SW480 (cell line): ENCODE data around the gene NAB1.

Source experiments
- DNase-seq: peaks from one replicate; pipeline ENCODE4 v3.0.0-alpha.2; 2016; ENCODE audit warnings: low spot score

Gene NAB1

GRCh38 chr2:190713471-190713870 lies 64.6 kb downstream of the NAB1 start:
- no peak for DNase-seq

- no peak for DNase-seq
Observed at GRCh38 chr2:190714958-190715357, 66.1 kb downstream of the NAB1 start.

DNA sequence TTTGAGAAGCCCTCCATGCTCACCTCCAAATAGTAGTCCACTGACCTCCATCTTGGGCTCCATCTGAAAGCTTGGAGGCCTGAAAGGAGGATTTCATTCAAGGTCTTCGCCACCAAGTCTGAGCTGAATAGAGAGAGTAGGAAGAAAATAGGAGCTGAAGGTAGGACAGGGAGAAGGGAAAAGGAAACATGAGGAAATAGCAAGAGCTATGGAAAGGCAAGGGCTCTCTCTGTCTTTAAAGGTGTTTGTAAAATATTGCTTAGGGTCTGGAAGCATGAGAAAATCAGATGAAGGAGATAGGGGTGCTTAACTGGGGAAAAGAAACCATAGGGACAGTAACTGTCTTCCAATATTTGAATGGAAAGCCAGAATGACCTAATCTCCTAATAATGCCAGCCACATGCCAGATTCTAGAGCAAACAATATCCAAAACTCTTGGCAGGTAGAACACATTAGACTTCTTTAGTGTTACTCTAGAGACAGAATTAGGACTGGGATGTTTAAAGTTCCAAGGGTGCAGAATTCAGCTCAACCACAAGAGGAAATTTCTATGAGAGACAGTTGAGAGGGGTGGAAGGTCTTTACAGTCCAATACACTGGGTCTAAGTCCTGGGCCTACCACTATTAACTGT lies 67.4 kb downstream of the NAB1 start:
- DNase-seq: no peak

DNA sequence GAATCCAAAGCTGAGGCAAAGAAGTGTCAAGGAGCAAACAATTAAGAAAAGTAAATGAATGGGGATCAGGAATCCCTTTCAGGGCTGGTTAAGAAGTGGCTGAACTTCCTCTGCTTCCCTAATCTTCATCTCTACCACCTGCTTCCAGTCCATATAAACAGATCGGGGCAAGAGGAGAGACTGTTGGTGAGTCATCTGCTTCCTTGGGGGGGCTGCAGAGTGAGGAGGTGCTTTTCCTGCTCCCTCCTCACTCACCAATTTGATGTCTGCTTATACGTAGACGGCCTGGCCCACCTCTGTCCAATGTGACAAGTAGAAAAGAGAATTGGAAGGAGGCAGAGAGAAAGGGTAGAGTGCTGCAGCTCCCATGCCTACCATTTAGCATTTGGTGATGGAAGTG lies 68.4 kb downstream of the NAB1 start:
- no peak for DNase-seq

- no peak for DNase-seq
Observed at GRCh38 chr2:190717764-190718651, 69.1 kb downstream of the NAB1 start.

DNA sequence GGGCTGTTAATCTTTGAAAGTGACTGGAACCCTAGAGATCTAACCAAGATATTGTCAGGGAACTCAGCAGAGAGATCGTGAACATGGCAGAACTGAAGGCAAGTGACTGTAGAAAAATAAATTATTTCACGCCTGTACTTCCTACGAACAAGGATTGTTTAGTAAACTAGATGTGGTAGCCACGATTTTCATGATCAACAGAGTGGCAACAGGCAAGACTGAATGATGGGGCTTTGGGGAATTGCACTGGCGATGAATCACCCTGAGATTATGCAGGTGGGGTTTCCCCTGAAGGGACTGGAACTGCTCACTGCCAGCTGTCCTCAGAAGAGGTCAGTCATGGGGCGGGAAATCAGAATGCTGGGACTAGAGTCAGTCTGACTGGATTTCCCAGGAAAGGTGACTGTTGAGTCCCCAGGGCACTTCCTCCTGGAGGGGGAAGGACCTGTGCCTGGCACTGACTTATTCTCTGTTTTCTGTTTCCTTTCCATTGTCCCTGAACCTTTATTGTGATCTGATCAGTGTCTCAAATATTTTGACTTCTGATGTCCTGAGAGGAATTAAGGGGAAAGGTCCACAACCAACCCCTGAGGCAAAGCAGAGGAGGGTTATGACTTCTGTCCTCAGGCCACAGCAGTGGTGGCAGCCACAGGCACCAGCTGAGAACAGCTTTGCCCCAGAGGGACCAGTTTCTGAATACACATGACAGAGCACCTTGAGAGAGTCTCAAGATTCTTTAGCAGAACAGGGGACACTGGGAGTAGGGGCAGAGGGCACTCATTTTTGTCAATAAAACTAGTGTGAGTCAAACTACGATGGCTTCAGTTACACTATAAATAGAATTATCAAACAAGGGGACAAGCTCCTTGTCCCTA lies 70.0 kb downstream of the NAB1 start:
- DNase-seq: peak; percentile 81

DNA sequence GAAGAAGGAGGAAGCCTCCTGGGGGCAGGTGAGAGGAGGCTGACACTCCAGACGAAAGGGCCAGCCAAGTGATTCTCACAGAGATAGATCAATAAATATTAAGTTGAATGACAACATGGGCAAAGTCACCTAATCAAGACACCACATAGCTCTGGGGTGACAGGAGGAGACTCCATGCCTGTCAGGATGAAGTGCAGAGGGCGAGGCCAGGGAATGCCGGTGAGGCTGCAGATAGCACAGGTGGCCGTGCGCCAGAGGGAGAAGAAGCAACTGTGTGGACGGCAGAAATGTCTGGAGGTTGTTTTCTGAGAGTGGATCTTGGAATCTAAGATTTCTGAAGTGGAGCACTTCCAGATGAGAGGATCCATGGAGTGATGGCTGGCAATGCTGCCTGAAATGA lies 71.4 kb downstream of the NAB1 start:
- DNase-seq: no peak

DNA sequence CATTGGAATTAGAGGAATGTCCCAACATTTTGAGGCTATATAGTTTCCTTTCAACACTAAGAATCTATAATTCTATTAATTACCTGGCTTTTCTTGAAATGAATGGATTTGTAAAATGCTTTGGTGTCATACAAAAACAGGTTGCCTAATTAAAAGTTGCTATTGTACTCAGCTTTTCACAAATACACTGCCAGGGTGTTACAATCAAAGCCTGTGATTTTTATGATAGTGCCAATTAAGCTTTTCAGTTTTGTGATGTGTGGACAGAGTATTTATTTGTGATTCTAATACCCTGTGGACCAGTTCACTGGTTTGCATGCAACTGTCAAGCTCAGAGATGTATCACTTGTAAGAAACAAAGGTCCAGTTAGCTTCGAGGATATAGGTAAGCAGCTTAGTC lies 71.8 kb downstream of the NAB1 start:
- no peak for DNase-seq

- no peak for DNase-seq
Observed at GRCh38 chr2:190722061-190722759, 73.3 kb downstream of the NAB1 start.

DNA sequence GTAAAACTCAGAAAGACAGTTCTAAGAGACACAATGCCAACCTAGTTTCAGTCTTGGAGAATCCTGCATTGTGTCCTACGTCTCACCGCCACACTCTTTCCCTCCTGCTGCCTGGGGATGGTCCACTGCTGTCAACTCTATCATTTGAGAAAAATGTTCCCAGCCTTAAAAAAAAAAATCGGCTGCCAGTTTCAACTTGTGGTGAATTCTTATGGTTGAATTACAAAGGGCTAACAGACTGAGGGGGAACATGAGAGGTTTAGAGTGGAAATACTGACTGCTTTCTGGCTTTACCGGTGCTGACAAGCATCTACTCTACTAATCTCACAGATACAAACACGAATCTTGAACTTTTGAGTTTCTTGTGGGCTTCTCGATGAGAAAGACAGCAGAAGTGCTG lies 74.0 kb downstream of the NAB1 start:
- no peak for DNase-seq

DNA sequence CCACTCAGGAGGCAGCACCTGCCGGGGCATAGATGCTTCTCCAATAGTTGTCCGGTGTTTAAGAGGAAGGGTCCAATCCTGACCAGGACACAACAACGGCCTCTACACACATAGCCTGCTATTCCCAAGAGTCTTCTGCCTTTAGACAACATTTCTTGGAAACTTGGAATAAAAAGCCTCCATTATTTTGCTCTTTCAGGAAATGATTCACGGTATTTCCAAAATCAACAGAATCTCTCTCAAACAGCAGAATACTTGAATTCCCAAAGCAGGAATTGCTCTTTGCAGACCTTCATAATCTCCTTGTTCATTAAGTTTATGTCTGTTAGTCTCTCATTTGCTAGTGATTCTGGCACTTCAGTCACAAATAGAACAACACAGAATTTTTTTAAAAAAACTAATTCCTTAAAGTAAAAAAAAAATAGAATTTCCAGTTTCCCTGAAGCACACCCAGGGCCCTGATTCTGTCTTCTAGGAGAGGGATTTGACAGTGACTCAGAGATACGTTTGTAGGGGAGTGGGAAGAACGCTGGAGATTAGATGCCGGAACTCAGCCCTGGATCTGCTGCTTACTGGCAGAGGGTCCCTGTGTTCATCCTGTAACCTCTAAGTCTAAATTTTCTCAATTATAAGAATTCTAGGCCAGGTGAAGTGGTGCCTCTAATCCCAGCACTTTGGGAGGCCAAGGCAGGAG lies 74.7 kb downstream of the NAB1 start:
- DNase-seq: no peak

DNA sequence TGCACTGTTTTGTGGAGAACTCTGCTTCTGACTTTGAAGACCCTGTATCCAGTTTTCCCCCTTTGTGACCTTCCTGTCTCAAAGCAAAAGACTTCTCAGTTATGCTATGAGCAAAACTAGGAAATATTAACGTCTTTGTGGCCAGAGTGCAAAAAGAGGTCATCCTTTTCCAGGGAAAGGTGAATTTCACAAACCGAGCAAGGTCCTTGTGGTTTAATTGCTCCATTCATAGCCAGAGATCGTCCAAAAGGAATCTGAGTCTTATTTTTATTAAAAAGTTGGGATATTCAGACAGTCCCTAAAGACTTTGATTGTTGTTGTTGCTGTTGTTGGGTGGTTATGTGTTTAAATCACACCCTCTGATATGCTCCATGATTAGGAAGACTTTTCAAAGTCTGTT lies 77.4 kb downstream of the NAB1 start:
- no peak for DNase-seq

DNA sequence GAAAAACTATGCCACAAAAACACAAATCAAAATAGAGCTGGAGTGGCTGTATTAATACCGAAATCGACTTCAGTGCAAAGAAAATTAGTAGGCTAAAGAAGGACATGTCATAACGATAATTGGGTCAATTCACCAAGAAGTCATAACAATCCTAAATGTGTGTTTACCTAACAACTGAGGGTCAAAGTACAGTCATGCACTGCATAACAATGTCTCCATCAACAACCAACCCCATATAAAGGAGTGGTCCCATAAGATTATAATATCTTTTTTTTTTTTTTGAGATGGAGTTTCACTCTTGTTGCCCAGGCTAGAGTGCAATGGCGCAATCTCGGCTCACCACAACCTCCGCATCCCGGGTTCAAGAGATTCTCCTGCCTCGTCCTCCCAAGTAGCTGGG lies 87.5 kb downstream of the NAB1 start:
- DNase-seq: no peak

GRCh38 chr2:190740449-190740848 lies 91.6 kb downstream of the NAB1 start:
- no peak for DNase-seq
